Cardiac muscle cell (in vitro differentiated cells and primary cell): ENCODE measurements around the gene CSF3. TPM values are rescaled to one million over a fixed set of nuclear protein-coding genes. Genes with fewer than 3 reads are reported as not detected.
A peak's percentile ranks its signal among the peaks of the same experiment; 100 is the strongest.

ENCODE experiments used
- DNase-seq, 2 donors: peaks; one replicate each; pipeline versions ENCODE4 v3.0.0 to v3.0.0-alpha.2; 2010 to 2017; ENCODE audit warnings: low read depth in 1 of 2, low spot score in 1 of 2
- H3K27ac ChIP-seq: fragments of 200-600 bp; sonication (generic); 2 replicates; pipeline ENCODE4 v1.5.1; 2016
- H3K27me3 ChIP-seq: fragments of 200-600 bp; sonication (generic); 2 replicates; pipeline ENCODE4 v1.6.0; 2016; ENCODE audit warnings: control low read depth
- H3K36me3 ChIP-seq: fragments of 200-600 bp; sonication (generic); 2 replicates; pipeline ENCODE4 v1.5.1; 2016; ENCODE audit warnings: control low read depth
- H3K4me1 ChIP-seq: fragments of 200-600 bp; sonication (generic); 2 replicates; pipeline ENCODE4 v1.8.1; 2017; ENCODE audit warnings: low read depth, mild to moderate bottlenecking, mixed run types
- H3K4me3 ChIP-seq: fragments of 200-600 bp; sonication (generic); 2 replicates; pipeline ENCODE4 v1.5.1; 2016; ENCODE audit warnings: mild to moderate bottlenecking
- H3K9me3 ChIP-seq: fragments of 200-600 bp; sonication (generic); 2 replicates; pipeline ENCODE4 v1.5.1; 2017; ENCODE audit warnings: low read depth, mild to moderate bottlenecking, control low read depth
- CTCF ChIP-seq: IDR thresholded peaks from 2 replicates; pipeline ENCODE4 v1.5.1; 2012; ENCODE audit warnings: low read depth, mild to moderate bottlenecking, low read length
- polyA plus RNA-seq: library from polyadenylated mRNA; unstranded; fragments of >200 nt; fragmentation: Nextera tagmentation; extraction: Ambion mirVana; gene quantifications from 2 replicates; pipeline ENCODE4 v1.2.1, GENCODE V29; 2016
- total RNA-seq: library from RNA; depleted of rRNA; stranded (reverse); fragments of >200 nt; gene quantifications from 2 replicates; pipeline ENCODE4 v1.2.3, GENCODE V29; 2016

Gene CSF3
- total RNA-seq (not detected in 2 replicates), polyA plus RNA-seq (not detected in 2 replicates)

GRCh38 chr17:40015005-40015997, at the start of gene CSF3:
CSF3 (plus strand) TSS chr17:40015440; CDS start chr17:40015475, 35 bp downstream.
- H3K27ac ChIP-seq = no peak within 1 kb of the TSS
- no peaks in the 10 kb centered on the region for H3K9me3 ChIP-seq
- H3K27me3 ChIP-seq = no peaks in the 10 kb centered on the region
- peaks cover 13% of the 10 kb centered on the region for H3K4me1 ChIP-seq
- DNase-seq = peak in 1 of 2 donors; percentile 44
- TF ChIP-seq CTCF = no peak
- no peak within 1 kb of the TSS for H3K4me3 ChIP-seq
- peaks cover 2% of the 10 kb centered on the region for H3K36me3 ChIP-seq

GRCh38 chr17:39966771-39967170, 48.5 kb upstream of the CSF3 start:
- Histone ChIP-seq H3K27ac (no peak overlapping the region), H3K4me3 (no peak overlapping the region), H3K36me3 (no peaks in the 10 kb centered on the region), H3K9me3 (no peaks in the 10 kb centered on the region), H3K4me1 (no peaks in the 10 kb centered on the region), H3K27me3 (peaks cover 3% of the 10 kb centered on the region)
- no peak for TF ChIP-seq CTCF
- no peak for DNase-seq

GRCh38 chr17:39968761-39969160, 46.5 kb upstream of the CSF3 start:
- no peak for DNase-seq
- Histone ChIP-seq H3K9me3 (no peaks in the 10 kb centered on the region), H3K4me3 (no peak overlapping the region), H3K27ac (no peak overlapping the region), H3K36me3 (no peaks in the 10 kb centered on the region), H3K27me3 (peaks cover 3% of the 10 kb centered on the region), H3K4me1 (no peaks in the 10 kb centered on the region)
- no peak for TF ChIP-seq CTCF

GRCh38 chr17:39969375-39969774, 45.9 kb upstream of the CSF3 start:
- Histone ChIP-seq H3K27ac (no peak overlapping the region), H3K27me3 (peaks cover 3% of the 10 kb centered on the region), H3K4me3 (no peak overlapping the region), H3K9me3 (no peaks in the 10 kb centered on the region), H3K4me1 (no peaks in the 10 kb centered on the region), H3K36me3 (no peaks in the 10 kb centered on the region)
- no peak for TF ChIP-seq CTCF
- DNase-seq = no peak

- peaks cover 3% of the 10 kb centered on the region for H3K27me3 ChIP-seq
- H3K4me3 ChIP-seq = no peak overlapping the region
- no peaks in the 10 kb centered on the region for H3K4me1 ChIP-seq
- no peak overlapping the region for H3K27ac ChIP-seq
- H3K36me3 ChIP-seq = no peaks in the 10 kb centered on the region
- TF ChIP-seq CTCF = no peak
- no peak for DNase-seq
- no peaks in the 10 kb centered on the region for H3K9me3 ChIP-seq
Measured at GRCh38 chr17:39970157-39970692, 45.0 kb upstream of the CSF3 start.
